ENCODE results near the gene CLEC19A.

The CLEC19A gene

GRCh38 chr16:19328364-19328763 is 42.8 kb downstream of the CLEC19A start:
- no peak for DNase-seq (ENCODE audit: low spot score)

GRCh38 chr16:19329932-19330331 is 44.4 kb downstream of the CLEC19A start:
- DNase-seq (ENCODE audit: low spot score): no peak

GRCh38 chr16:19330841-19331397 is 45.4 kb downstream of the CLEC19A start:
- no peak for DNase-seq (ENCODE audit: low spot score)

- no peak for DNase-seq (ENCODE audit: low spot score)
Measured at GRCh38 chr16:19331794-19332193, 46.3 kb downstream of the CLEC19A start.

- no peak for DNase-seq (ENCODE audit: low spot score)
Measured at GRCh38 chr16:19338335-19338734, 52.8 kb downstream of the CLEC19A start.

- DNase-seq (ENCODE audit: low spot score): no peak
Measured at GRCh38 chr16:19344224-19344801, 58.8 kb downstream of the CLEC19A start.

GRCh38 chr16:19344980-19345379 is 59.4 kb downstream of the CLEC19A start:
- no peak for DNase-seq (ENCODE audit: low spot score)

GRCh38 chr16:19346335-19346922 is 60.9 kb downstream of the CLEC19A start:
- DNase-seq (ENCODE audit: low spot score): no peak

GRCh38 chr16:19348125-19348524 is 62.6 kb downstream of the CLEC19A start:
- DNase-seq (ENCODE audit: low spot score): no peak

GRCh38 chr16:19348578-19349315 is 63.2 kb downstream of the CLEC19A start:
- DNase-seq (ENCODE audit: low spot score): no peak

- DNase-seq (ENCODE audit: low spot score): no peak
Measured at GRCh38 chr16:19354371-19354770, 68.8 kb downstream of the CLEC19A start.

- DNase-seq (ENCODE audit: low spot score): no peak
Measured at GRCh38 chr16:19356024-19356952, 70.8 kb downstream of the CLEC19A start.

- no peak for DNase-seq (ENCODE audit: low spot score)
Measured at GRCh38 chr16:19359556-19359955, 74.0 kb downstream of the CLEC19A start.
